ENCODE data around the gene C5AR1.

The C5AR1 gene

DNA sequence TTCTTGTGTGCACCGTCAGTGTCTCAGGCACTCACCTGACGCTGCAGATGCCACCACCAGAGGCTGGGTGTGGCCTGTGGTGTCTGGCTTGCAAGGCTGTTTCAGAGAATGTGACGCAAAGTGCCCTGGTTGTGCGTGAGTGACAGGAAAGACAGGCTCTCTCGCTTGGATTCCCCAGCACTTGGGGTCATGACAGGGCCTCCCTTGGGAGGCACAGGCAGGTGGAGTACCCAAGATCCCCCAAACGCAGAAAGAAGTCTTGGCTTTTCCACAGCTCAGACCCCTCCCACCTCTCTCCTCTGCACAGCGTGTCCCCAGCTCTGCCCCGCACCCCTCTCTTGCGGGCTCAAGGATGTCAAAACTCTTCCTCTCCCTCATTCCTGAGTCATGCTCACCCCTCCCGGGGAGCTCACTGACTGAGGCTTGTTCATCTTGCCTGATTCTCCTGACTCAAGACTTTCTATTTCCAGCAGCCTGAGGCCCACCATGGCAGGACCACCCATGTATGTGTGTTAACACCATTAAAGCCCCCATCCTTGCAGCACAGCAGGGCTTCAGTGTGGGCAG, 60.5 kb downstream of the C5AR1 start:
- DNase-seq = peak; percentile 81

DNA sequence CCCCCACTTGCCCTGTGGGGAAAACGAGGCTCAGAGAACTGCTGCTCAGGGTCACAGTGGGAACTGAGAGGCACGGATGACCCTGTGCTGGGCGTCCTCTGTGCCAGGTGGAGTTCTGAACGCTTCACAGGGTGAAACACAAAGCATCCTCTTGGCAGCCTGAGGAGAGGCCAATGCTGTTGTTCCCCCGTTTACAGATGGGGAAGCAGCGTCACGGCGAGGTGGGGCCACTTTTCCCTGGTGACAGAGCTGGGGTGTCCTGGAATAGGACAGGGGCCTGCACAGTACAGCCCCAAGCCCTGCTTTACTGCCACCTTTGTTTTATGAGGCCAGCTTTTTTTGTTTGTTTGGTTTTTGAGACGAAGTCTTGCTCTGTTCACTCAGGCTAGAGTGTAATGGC, 61.6 kb downstream of the C5AR1 start:
- DNase-seq = no peak
